ENCODE data around the gene RTN1. TPM values are rescaled to one million over a fixed set of nuclear protein-coding genes. Genes with fewer than 3 reads are reported as not detected.

The RTN1 gene
- total and polyA plus RNA-seq, 10 of the 15 experiments (the other 5 are each of a cell fraction or from before 2014, with no cell fraction given): 0.03 to 0.55 (median 0.13) TPM; not detected in 4

DNA sequence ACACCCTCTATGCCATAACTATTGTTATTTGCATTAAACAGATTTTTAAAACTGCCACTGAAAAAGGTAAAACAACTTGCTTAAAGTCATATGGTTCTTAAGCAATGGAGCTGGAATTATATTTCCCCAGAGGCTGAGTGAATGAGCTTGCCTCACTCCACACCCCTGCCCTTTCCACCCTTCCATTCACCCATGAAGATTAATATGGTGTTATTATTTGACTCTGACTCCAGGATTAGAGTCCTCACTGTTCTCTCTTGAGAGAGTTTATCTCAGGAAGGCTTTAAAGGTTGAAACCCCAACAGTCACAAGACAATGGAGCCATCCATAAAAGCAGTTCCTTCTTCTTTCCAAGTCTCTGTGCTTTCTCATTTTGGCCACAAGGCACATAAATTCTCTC, 84.9 kb downstream of the RTN1 start:
- TF ChIP-seq SIX5 (IDR thresholded peaks at IDR 0.05; ENCODE audit: low read depth, low read length, severe bottlenecking): no peak
- no peak for TF ChIP-seq ZNF217 (IDR thresholded peaks at IDR 0.05)
- TF ChIP-seq, protein P1, sequence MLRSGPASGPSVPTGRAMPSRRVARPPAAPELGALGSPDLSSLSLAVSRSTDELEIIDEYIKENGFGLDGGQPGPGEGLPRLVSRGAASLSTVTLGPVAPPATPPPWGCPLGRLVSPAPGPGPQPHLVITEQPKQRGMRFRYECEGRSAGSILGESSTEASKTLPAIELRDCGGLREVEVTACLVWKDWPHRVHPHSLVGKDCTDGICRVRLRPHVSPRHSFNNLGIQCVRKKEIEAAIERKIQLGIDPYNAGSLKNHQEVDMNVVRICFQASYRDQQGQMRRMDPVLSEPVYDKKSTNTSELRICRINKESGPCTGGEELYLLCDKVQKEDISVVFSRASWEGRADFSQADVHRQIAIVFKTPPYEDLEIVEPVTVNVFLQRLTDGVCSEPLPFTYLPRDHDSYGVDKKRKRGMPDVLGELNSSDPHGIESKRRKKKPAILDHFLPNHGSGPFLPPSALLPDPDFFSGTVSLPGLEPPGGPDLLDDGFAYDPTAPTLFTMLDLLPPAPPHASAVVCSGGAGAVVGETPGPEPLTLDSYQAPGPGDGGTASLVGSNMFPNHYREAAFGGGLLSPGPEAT (IDR thresholded peaks at IDR 0.05; ENCODE audit: low read depth): no peak
- no peak for TF ChIP-seq CREM (IDR thresholded peaks at IDR 0.05; ENCODE audit: low read depth)
- TF ChIP-seq MEF2A (IDR thresholded peaks at IDR 0.05; ENCODE audit: insufficient read depth, low read depth, low read length): no peak
- no peak for TF ChIP-seq ZNF274 (IDR thresholded peaks at IDR 0.05; ENCODE audit: insufficient read depth, insufficient read length)
- TF ChIP-seq, protein P2, sequence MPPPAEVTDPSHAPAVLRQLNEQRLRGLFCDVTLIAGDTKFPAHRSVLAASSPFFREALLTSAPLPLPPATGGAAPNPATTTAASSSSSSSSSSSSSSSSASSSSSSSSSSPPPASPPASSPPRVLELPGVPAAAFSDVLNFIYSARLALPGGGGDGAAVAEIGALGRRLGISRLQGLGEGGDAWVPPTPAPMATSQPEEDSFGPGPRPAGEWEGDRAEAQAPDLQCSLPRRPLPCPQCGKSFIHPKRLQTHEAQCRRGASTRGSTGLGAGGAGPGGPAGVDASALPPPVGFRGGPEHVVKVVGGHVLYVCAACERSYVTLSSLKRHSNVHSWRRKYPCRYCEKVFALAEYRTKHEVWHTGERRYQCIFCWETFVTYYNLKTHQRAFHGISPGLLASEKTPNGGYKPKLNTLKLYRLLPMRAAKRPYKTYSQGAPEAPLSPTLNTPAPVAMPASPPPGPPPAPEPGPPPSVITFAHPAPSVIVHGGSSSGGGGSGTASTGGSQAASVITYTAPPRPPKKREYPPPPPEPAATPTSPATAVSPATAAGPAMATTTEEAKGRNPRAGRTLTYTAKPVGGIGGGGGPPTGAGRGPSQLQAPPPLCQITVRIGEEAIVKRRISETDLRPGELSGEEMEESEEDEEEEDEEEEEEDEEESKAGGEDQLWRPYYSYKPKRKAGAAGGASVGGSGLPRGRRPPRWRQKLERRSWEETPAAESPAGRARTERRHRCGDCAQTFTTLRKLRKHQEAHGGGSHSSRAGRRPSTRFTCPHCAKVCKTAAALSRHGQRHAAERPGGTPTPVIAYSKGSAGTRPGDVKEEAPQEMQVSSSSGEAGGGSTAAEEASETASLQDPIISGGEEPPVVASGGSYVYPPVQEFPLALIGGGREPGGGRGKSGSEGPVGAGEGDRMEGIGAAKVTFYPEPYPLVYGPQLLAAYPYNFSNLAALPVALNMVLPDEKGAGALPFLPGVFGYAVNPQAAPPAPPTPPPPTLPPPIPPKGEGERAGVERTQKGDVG (CRISPR knock-in tag; IDR thresholded peaks at IDR 0.05): no peak
- TF ChIP-seq GATAD2B (conservative IDR thresholded peaks at IDR 0.05; ENCODE audit: low read depth): no peak
- TF ChIP-seq FOXM1 (IDR thresholded peaks at IDR 0.05; ENCODE audit: low read depth, low read length): no peak
- no peak for TF ChIP-seq NFIC (IDR thresholded peaks at IDR 0.05; ENCODE audit: low read depth, low read length)
- no peak for TF ChIP-seq PAX8 (IDR thresholded peaks at IDR 0.05)
- no peak for TF ChIP-seq TCF3 (IDR thresholded peaks at IDR 0.05; ENCODE audit: borderline replicate concordance, insufficient read depth, low read depth, low read length)
- no peak overlapping the region for H3K9ac ChIP-seq (ENCODE audit: control insufficient read depth, insufficient read depth, low read length)
- ATAC-seq (no peak), FAIRE-seq (no peak), DNase-seq (ENCODE audit: low read depth, low spot score) (no peak)
- no peaks in the 10 kb centered on the region for H3K9me3 ChIP-seq (replicated peaks; ENCODE audit: control insufficient read depth, insufficient read depth, low read length)
- RAD21 ChIA-PET (ENCODE audit: unreplicated experiment): no interaction called here
- no peaks in the 10 kb centered on the region for H3K27me3 ChIP-seq (replicated peaks in 1 of 2; ENCODE audit: control insufficient read depth in 2 of 2, insufficient read depth in 2 of 2, low read length in 1 of 2)
- intact Hi-C loops (cut with micrococcal nuclease; ENCODE audit: unreplicated experiment) (no loop called here), in situ Hi-C loops (cut with MboI) (no loop called here)
- no TSS peak for BruUV-seq (replicated peaks)
- no peak overlapping the region for H3K4me2 ChIP-seq (ENCODE audit: control insufficient read depth, insufficient read depth)
- no peaks in the 10 kb centered on the region for H3K4me1 ChIP-seq (ENCODE audit: control insufficient read depth, insufficient read depth, low read length)
- H3K27ac ChIP-seq (ENCODE audit: control insufficient read depth, insufficient read depth): no peak overlapping the region
- H3K4me3 ChIP-seq: no peak overlapping the region
- no peak overlapping the region for H2AFZ ChIP-seq (ENCODE audit: control insufficient read depth, low read depth, low read length)
- CTCF ChIA-PET: no interaction called here
- no peaks in the 10 kb centered on the region for H3K79me2 ChIP-seq (ENCODE audit: control insufficient read depth, insufficient read depth, low read length)
- no peaks in the 10 kb centered on the region for H3K36me3 ChIP-seq (ENCODE audit: control insufficient read depth in 2 of 2, insufficient read depth in 2 of 2, low read length in 1 of 2)
- POLR2A ChIA-PET: no interaction called here
- SMC1A ChIA-PET (ENCODE audit: uncharacterized antibody, unreplicated experiment): no interaction called here
- no peaks in the 10 kb centered on the region for H4K20me1 ChIP-seq (ENCODE audit: control insufficient read depth, insufficient read depth)
